Aorta (tissue), 5 donors: ENCODE data around the gene PGAP1. TPM values are rescaled to one million over a fixed set of nuclear protein-coding genes. Genes with fewer than 3 reads are reported as not detected.

Experiments used
- ATAC-seq: fragments of 200-7000 bp; cut with Tn5 transposase; one replicate; pipeline ENCODE4 v1.9.1; 2022; ENCODE audit warnings: moderate library complexity; ENCODE audit not compliant: low FRiP score
- DNase-seq, 2 donors: peaks; one replicate each; pipeline ENCODE4 v3.0.0-alpha.2; 2020
- H3K27ac ChIP-seq, 2 donors: one replicate each; pipeline ENCODE4 v1.5.1; 2013; ENCODE audit warnings: low read length in 2 of 2, mild to moderate bottlenecking in 2 of 2, moderate library complexity in 2 of 2, control low read depth in 1 of 2, inconsistent platforms in 1 of 2, low read depth in 1 of 2
- H3K27me3 ChIP-seq, 2 donors: one replicate each; pipeline ENCODE4 v1.6.1; 2013; ENCODE audit warnings: control low read depth in 1 of 2, low read length in 1 of 2, mild to moderate bottlenecking in 1 of 2, moderate library complexity in 1 of 2; ENCODE audit not compliant: insufficient read depth in 2 of 2, control insufficient read depth in 1 of 2
- H3K36me3 ChIP-seq, 2 donors: one replicate each; pipeline ENCODE4 v1.6.1; 2013; ENCODE audit warnings: control low read depth in 1 of 2, low read length in 1 of 2, mild to moderate bottlenecking in 1 of 2; ENCODE audit not compliant: insufficient read depth in 2 of 2, control insufficient read depth in 1 of 2
- H3K4me1 ChIP-seq, 2 donors: one replicate each; pipeline ENCODE4 v1.6.1; 2013; ENCODE audit warnings: low read length in 2 of 2, control low read depth in 1 of 2, mild to moderate bottlenecking in 1 of 2, moderate library complexity in 1 of 2; ENCODE audit not compliant: insufficient read depth in 2 of 2, control insufficient read depth in 1 of 2
- H3K4me3 ChIP-seq, 2 donors: one replicate each; pipeline ENCODE4 v1.5.1; 2013; ENCODE audit warnings: low read length in 2 of 2, control low read depth in 1 of 2, mild to moderate bottlenecking in 1 of 2
- H3K9me3 ChIP-seq: one replicate; pipeline ENCODE4 v1.6.1; 2013; ENCODE audit warnings: mild to moderate bottlenecking, low read length; ENCODE audit not compliant: control insufficient read depth
- WGBS, 2 donors: extraction: QIAGEN DNeasy Blood & Tissue Kit; methylation state at CpG; one replicate each; pipeline ENCODE4 v1.1.7; 2013; 5-methylcytosine and 5-hydroxymethylcytosine counted together
- intact Hi-C, 2 donors: fragments of 100-400 bp; cut with DNase I; formaldehyde crosslinking; loops; one replicate each; pipeline versions ENCODE4 v1.14.2 to v1.15.0; 2022
- long read RNA-seq, 2 donors: library from polyadenylated mRNA; unstranded; transcript quantifications; one replicate each; pipeline ENCODE4 v2.0.0, GENCODE V29; 2020 to 2021
- polyA plus RNA-seq, 2 donors: library from polyadenylated mRNA; stranded (reverse); fragments of 200-250 nt; gene quantifications; one replicate each; pipeline ENCODE4 v1.2.3, GENCODE V29; 2013
- total RNA-seq, 2 donors: library from RNA; stranded (reverse); fragmentation: NEBNext Ultra II Directional; extraction: Animal tissue kit (Norgen Biotek cat#: 25700); gene quantifications; one replicate each; pipeline ENCODE4 v1.2.1, GENCODE V29; 2021
- donor health status: healthy with polysubstance abuse.
- donor health status: Bipolar disorder and iron deficiency.
- donor health status: DM: no; HTN: no; CAD: no.
- donor health status: DM: no; HTN: no; CAD: no.
- donor health status: DM: yes; HTN: yes; CAD: no.

Gene PGAP1
- total RNA-seq (10 to 100 TPM in 1 of 2 donors, 1 to 10 TPM in 1; 9.6 to 10.9 TPM), polyA plus RNA-seq (1 to 10 TPM; 1.4 to 2.4 TPM)
- long read RNA-seq, donor 1, partial matches to known transcripts, result 0 of 4 reads
- long read RNA-seq, donor 1, other reads (novel, unspliced or antisense), result 4 of 4 reads
- long read RNA-seq, donor 2, partial matches to known transcripts, result 1 of 2 reads
- long read RNA-seq, donor 2, other reads (novel, unspliced or antisense), result 1 of 2 reads

- Histone ChIP-seq H3K27me3 (no peaks in the 10 kb centered on the region), H3K27ac (peak within 1 kb of the TSS in 1 of 2 donors; percentile 34), H3K36me3 (no peaks in the 10 kb centered on the region), H3K9me3 (no peaks in the 10 kb centered on the region), H3K4me1 (no peaks in the 10 kb centered on the region), H3K4me3 (peak within 1 kb of the TSS; percentile 63 to 76)
- DNase-seq, result peak; percentile 92 to 97
- peak; percentile 99 for ATAC-seq
- WGBS, 2 donors, result 0% methylated on average over 47 to 62 of the region's 62 CpGs
- intact Hi-C loops, result no loop called here
Measured at GRCh38 chr2:196926562-196927375, at the start of gene PGAP1. TSS of gene PGAP1 (minus strand) at chr2:196926707. CDS start at chr2:196926616, 91 bp downstream.

GRCh38 chr2:196974970-196975369 is 48.5 kb upstream of the PGAP1 start:
- Histone ChIP-seq H3K27ac (no peak overlapping the region), H3K4me3 (no peak overlapping the region), H3K9me3 (no peaks in the 10 kb centered on the region), H3K27me3 (no peaks in the 10 kb centered on the region), H3K36me3 (no peaks in the 10 kb centered on the region), H3K4me1 (no peaks in the 10 kb centered on the region)
- DNase-seq, result no peak
- WGBS, 2 donors, result 86 to 87% methylated on average over 1 of the region's 1 CpG
- ATAC-seq, result no peak
- intact Hi-C loops, result no loop called here

- H3K4me1 ChIP-seq, result no peaks in the 10 kb centered on the region
- no peaks in the 10 kb centered on the region for H3K9me3 ChIP-seq
- ATAC-seq, result no peak
- no peak overlapping the region for H3K27ac ChIP-seq
- no peak for DNase-seq
- no peak overlapping the region for H3K4me3 ChIP-seq
- H3K27me3 ChIP-seq, result no peaks in the 10 kb centered on the region
- intact Hi-C loops, result no loop called here
- H3K36me3 ChIP-seq, result no peaks in the 10 kb centered on the region
- 63 to 71% methylated on average over 3 of the region's 3 CpGs for WGBS, 2 donors
Measured at GRCh38 chr2:196971574-196972279, 45.2 kb upstream of the PGAP1 start.

GRCh38 chr2:196970099-196970498 is 43.6 kb upstream of the PGAP1 start:
- DNase-seq (no peak), ATAC-seq (no peak)
- H3K4me1 ChIP-seq, result no peaks in the 10 kb centered on the region
- no peaks in the 10 kb centered on the region for H3K9me3 ChIP-seq
- intact Hi-C loops, result no loop called here
- H3K27me3 ChIP-seq, result no peaks in the 10 kb centered on the region
- no peak overlapping the region for H3K4me3 ChIP-seq
- no peak overlapping the region for H3K27ac ChIP-seq
- no peaks in the 10 kb centered on the region for H3K36me3 ChIP-seq
- 46 to 52% methylated on average over 4 of the region's 4 CpGs for WGBS, 2 donors

GRCh38 chr2:196968516-196968915 is 42.0 kb upstream of the PGAP1 start:
- no peak overlapping the region for H3K27ac ChIP-seq
- intact Hi-C loops, result no loop called here
- no peaks in the 10 kb centered on the region for H3K27me3 ChIP-seq
- no peak for DNase-seq
- WGBS, 2 donors, result 92 to 100% methylated on average over 1 of the region's 1 CpG
- H3K9me3 ChIP-seq, result no peaks in the 10 kb centered on the region
- ATAC-seq, result no peak
- no peak overlapping the region for H3K4me3 ChIP-seq
- H3K36me3 ChIP-seq, result no peaks in the 10 kb centered on the region
- no peaks in the 10 kb centered on the region for H3K4me1 ChIP-seq

GRCh38 chr2:196967775-196968174 is 41.3 kb upstream of the PGAP1 start:
- no peak for DNase-seq
- intact Hi-C loops, result no loop called here
- no peaks in the 10 kb centered on the region for H3K4me1 ChIP-seq

GRCh38 chr2:196967116-196967515 is 40.6 kb upstream of the PGAP1 start:
- Histone ChIP-seq H3K4me1 (no peaks in the 10 kb centered on the region), H3K4me3 (no peak overlapping the region), H3K27me3 (no peaks in the 10 kb centered on the region), H3K27ac (no peak overlapping the region), H3K36me3 (no peaks in the 10 kb centered on the region), H3K9me3 (no peaks in the 10 kb centered on the region)
- DNase-seq, result no peak
- WGBS, 2 donors, result 26 to 27% methylated on average over 7 of the region's 7 CpGs
- no peak for ATAC-seq
- intact Hi-C loops, result no loop called here

More at GRCh38 chr2:196967775-196968174, 41.3 kb upstream of the PGAP1 start:
- Histone ChIP-seq H3K27me3 (no peaks in the 10 kb centered on the region), H3K9me3 (no peaks in the 10 kb centered on the region), H3K36me3 (no peaks in the 10 kb centered on the region), H3K4me3 (no peak overlapping the region), H3K27ac (no peak overlapping the region)
- no peak for ATAC-seq
- WGBS, 2 donors, result 88 to 90% methylated on average over 3 of the region's 3 CpGs

- intact Hi-C loops, result no loop called here
- no peak overlapping the region for H3K27ac ChIP-seq
- no peaks in the 10 kb centered on the region for H3K27me3 ChIP-seq
- ATAC-seq, result no peak
- no peaks in the 10 kb centered on the region for H3K9me3 ChIP-seq
- H3K4me3 ChIP-seq, result no peak overlapping the region
- 78 to 83% methylated on average over 3 of the region's 3 CpGs for WGBS, 2 donors
- DNase-seq, result no peak
- no peaks in the 10 kb centered on the region for H3K36me3 ChIP-seq
- H3K4me1 ChIP-seq, result no peaks in the 10 kb centered on the region
Measured at GRCh38 chr2:196966061-196966460, 39.6 kb upstream of the PGAP1 start.
